Panc1 (cell line): Measurements from ENCODE around the gene CROCC2. TPM values are rescaled to one million over a fixed set of nuclear protein-coding genes. Genes with fewer than 3 reads are reported as not detected.

Experiments used
- ATAC-seq: fragments of 200-7000 bp; cut with Tn5 transposase; 2 replicates; pipeline ENCODE4 v1.9.1; 2020; ENCODE audit warnings: mild to moderate bottlenecking, moderate library complexity
- BruUV-seq: library from RNA; stranded (reverse); fragments of 400-500 nt; replicated peaks from 2 replicates; lab custom pipeline; 2021; lab: Mats Ljungman, UMichigan
- CTCF ChIA-PET: fragments of 300-600 bp; sonication (Branson Sonifier 250); formaldehyde crosslinking; loops from one replicate; lab custom pipeline; 2022; ENCODE audit warnings: antibody characterized with exemption; lab: Charles Lee
- POLR2A ChIA-PET: fragments of 300-600 bp; sonication (Branson Sonifier 250); formaldehyde crosslinking; loops from one replicate; lab custom pipeline; 2022; ENCODE audit warnings: antibody characterized with exemption; lab: Charles Lee
- DNase-seq: peaks from one replicate; pipeline ENCODE4 v3.0.0-alpha.2; 2010; ENCODE audit warnings: low read depth, low spot score
- H3K27ac ChIP-seq: 2 replicates; pipeline ENCODE4 v1.5.1; 2011; ENCODE audit warnings: mild to moderate bottlenecking, low read length, inconsistent platforms
- H3K27me3 ChIP-seq: fragments of 200-500 bp; sonication (Bioruptor generic); 2 replicates; pipeline ENCODE4 v1.6.0; 2014; ENCODE audit warnings: low read length, inconsistent platforms; ENCODE audit not compliant: control insufficient read depth, insufficient read depth
- H3K36me3 ChIP-seq: fragments of 200-500 bp; sonication (Bioruptor generic); 2 replicates; pipeline ENCODE4 v1.5.1; 2014; ENCODE audit warnings: inconsistent platforms, mild to moderate bottlenecking, low read length, moderate library complexity; ENCODE audit not compliant: control insufficient read depth, insufficient read depth
- H3K4me1 ChIP-seq: 2 replicates; pipeline ENCODE4 v1.5.1; 2011; ENCODE audit warnings: inconsistent platforms, mild to moderate bottlenecking, low read length, moderate library complexity; ENCODE audit not compliant: control insufficient read depth, insufficient read depth
- H3K4me3 ChIP-seq, 2 experiments: 2 replicates each; pipeline ENCODE4 v1.5.1; 2011 to 2012; ENCODE audit warnings: low read depth in 2 of 2, low read length in 2 of 2, mild to moderate bottlenecking in 2 of 2, inconsistent platforms in 1 of 2, moderate library complexity in 1 of 2
- H3K9me3 ChIP-seq: fragments of 200-500 bp; sonication (Bioruptor generic); 2 replicates; pipeline ENCODE4 v1.5.1; 2014; ENCODE audit warnings: low read depth, mild to moderate bottlenecking, inconsistent platforms, low read length, moderate library complexity; ENCODE audit not compliant: control insufficient read depth, insufficient read depth
- CTCF ChIP-seq: fragments of 450-650 bp; IDR thresholded peaks from 2 replicates; pipeline ENCODE4 v1.5.1; 2017; ENCODE audit warnings: mild to moderate bottlenecking
- POLR2AphosphoS5 ChIP-seq: IDR thresholded peaks from 2 replicates; pipeline ENCODE4 v1.6.1; 2012; ENCODE audit warnings: mild to moderate bottlenecking, low read depth, low read length, moderate library complexity
- REST ChIP-seq, 2 experiments: IDR thresholded peaks; 2 replicates each; pipeline ENCODE4 v1.6.1; 2011 to 2012; ENCODE audit warnings: low read depth in 2 of 2, control low read depth in 1 of 2, low read length in 1 of 2, mild to moderate bottlenecking in 1 of 2, moderate library complexity in 1 of 2; ENCODE audit not compliant: insufficient read depth in 1 of 2
- SIN3A ChIP-seq: IDR thresholded peaks from 2 replicates; pipeline ENCODE4 v1.6.1; 2012; ENCODE audit warnings: low read depth, mild to moderate bottlenecking, low read length, moderate library complexity, borderline replicate concordance; ENCODE audit not compliant: insufficient read depth
- TCF7L2 ChIP-seq: IDR thresholded peaks from 2 replicates; pipeline ENCODE4 v1.6.1; 2011; ENCODE audit warnings: mild to moderate bottlenecking, low read depth, low read length, inconsistent platforms
- in situ Hi-C: cut with HindIII; loops from 2 replicates; pipeline ENCODE4 v1.10.0; 2016; ENCODE audit warnings: low sequenced_read_pairs, low pct_unique_long_range_greater_than_20kb
- intact Hi-C: fragments of 100-400 bp; cut with micrococcal nuclease; formaldehyde crosslinking; loops from one replicate; pipeline ENCODE4 v1.10.0; 2022; ENCODE audit not compliant: unreplicated experiment
- total RNA-seq: library from RNA; stranded (reverse); gene quantifications from one replicate; pipeline ENCODE4 v1.2.1, GENCODE V29; 2021; ENCODE audit not compliant: unreplicated experiment

The CROCC2 gene
- total RNA-seq, 1 experiment from 2014 or later: 0.23 TPM

DNA sequence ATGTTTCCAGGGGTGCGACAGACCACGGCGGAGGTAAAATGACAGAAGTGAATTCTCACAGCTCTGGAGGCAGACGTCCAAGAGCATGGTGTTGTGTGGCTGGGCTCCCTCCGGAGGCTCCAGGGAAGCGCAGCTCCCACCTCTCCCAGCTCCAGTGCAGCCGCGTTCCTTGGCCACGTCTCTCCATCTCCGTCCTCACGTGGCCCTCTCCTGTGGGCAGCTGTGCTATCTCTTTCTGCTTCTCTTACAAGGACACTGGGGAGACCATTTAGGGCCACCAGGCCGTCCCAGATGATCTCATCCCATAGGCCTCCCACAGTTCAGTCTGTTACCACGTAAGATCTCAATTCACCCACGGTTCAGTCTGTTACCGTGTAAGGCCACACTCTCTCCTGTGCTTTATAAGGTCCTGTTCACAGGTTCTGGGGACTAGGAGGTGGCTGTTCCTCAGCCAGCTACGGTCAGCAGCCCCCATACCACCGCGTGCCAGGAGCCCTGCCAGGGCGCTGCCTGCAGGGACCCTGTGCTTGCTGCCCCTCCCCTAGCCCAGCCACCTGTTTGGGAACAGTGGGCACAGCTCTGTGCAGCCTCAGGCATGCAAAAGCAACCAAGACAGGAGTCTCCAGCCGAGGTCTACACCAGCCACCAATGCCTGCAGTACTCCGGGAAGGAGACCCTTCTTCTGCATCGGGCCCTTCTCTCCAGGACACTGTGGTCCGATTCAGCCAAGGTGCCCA, 7.2 kb upstream of the CROCC2 start:
- H3K27me3 ChIP-seq: no peaks in the 10 kb centered on the region
- H3K9me3 ChIP-seq: no peaks in the 10 kb centered on the region
- no peak overlapping the region for H3K4me3 ChIP-seq
- BruUV-seq: no TSS peak
- ChIA-PET POLR2A (no interaction called here), CTCF (no interaction called here)
- intact Hi-C loops (no loop called here), in situ Hi-C loops (no loop called here)
- no peak overlapping the region for H3K27ac ChIP-seq
- ATAC-seq (no peak), DNase-seq (no peak)
- no peaks in the 10 kb centered on the region for H3K36me3 ChIP-seq
- H3K4me1 ChIP-seq: peaks cover 2% of the 10 kb centered on the region; the same call in 1 of the 2 replicates
- TF ChIP-seq REST (IDR thresholded peaks at IDR 0.05; ENCODE audit: insufficient read depth in 1 of 2, low read depth in 2 of 2, low read length in 1 of 2): no peak
- no peak for TF ChIP-seq POLR2AphosphoS5
- TF ChIP-seq SIN3A: no peak
- no peak for TF ChIP-seq TCF7L2
- no peak; the same call in 1 of the 2 replicates for TF ChIP-seq CTCF

DNA sequence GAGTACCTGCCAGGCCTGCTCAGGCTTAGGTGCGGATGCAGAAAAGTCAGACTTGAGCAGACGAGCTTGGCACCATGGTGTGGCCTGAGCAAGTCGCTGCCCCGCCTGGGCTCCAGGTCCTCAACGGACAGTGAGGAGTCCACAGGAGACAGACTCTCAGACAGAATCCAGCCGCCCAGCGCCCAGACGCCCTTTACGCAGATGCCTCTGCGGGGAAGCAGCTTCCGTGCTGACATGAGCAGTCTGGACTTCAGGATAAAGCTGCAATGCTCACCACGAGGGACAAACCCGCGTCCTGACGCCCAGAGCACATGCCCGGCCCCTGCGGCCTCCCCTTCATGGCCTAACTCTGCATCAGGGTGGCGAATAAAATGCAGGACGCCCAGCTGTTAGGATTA, 6.7 kb upstream of the CROCC2 start:
- no peak overlapping the region for H3K27ac ChIP-seq
- ChIA-PET CTCF (no interaction called here), POLR2A (no interaction called here)
- no peak for DNase-seq
- no peak for ATAC-seq
- BruUV-seq: no TSS peak
- TF ChIP-seq POLR2AphosphoS5: no peak
- TF ChIP-seq TCF7L2: no peak
- TF ChIP-seq SIN3A: no peak
- TF ChIP-seq CTCF: no peak
- TF ChIP-seq REST (IDR thresholded peaks at IDR 0.05; ENCODE audit: insufficient read depth in 1 of 2, low read depth in 2 of 2, low read length in 1 of 2): no peak
- H3K27me3 ChIP-seq: no peaks in the 10 kb centered on the region
- in situ Hi-C loops (no loop called here), intact Hi-C loops (no loop called here)
- no peaks in the 10 kb centered on the region for H3K36me3 ChIP-seq
- no peak overlapping the region for H3K4me3 ChIP-seq
- H3K4me1 ChIP-seq: no peaks in the 10 kb centered on the region
- H3K9me3 ChIP-seq: no peaks in the 10 kb centered on the region
